Measurements from ENCODE around the gene TENT5C. TPM values are rescaled to one million over a fixed set of nuclear protein-coding genes. Genes with fewer than 3 reads are reported as not detected.

TENT5C gene
- total RNA-seq, 1 donor from 2014 or later: 5.2 TPM

DNA sequence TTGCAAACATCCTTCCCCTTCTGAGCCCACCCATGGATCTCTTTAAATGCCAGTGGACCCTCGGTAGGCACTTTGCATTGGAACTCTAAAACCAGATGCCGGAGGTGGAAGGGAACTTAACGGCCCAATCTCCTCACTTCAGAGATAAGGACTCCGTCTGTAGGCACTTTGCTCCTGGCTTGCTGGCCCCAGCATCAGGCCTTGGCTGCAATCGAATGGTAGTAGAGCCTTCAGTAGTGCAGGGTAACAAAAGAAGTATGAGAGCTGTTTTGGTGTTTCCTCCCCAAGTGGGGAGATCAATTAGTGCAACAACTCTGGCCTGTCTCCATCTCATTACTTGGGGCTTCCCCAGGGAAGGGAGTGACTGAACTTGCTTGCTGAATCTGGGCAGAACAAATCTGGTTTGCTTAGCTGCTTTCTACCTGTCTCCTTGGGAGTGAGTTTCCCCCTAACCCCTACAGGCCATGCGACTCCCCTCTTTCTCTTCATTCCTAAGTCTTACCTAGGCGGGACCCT, 70.8 kb downstream of the TENT5C start:
- peaks cover 18% of the 10 kb centered on the region for H3K4me1 Mint-ChIP-seq (ENCODE audit: low read depth)
- H3K9me3 Mint-ChIP-seq: no peaks in the 10 kb centered on the region
- no peak for DNase-seq (ENCODE audit: low spot score)
- no peak overlapping the region for H3K4me3 Mint-ChIP-seq
- H3K36me3 Mint-ChIP-seq (ENCODE audit: low read depth): no peaks in the 10 kb centered on the region
- intact Hi-C loops (cut with micrococcal nuclease): no loop called here
- H3K27ac Mint-ChIP-seq: no peak overlapping the region
- H3K27me3 Mint-ChIP-seq (ENCODE audit: insufficient read depth): peaks cover 18% of the 10 kb centered on the region

Other genes starting within 250 kb of the TENT5C start
- gene MAN1A2, start 238.6 kb upstream of the TENT5C start, total RNA-seq: 30.1 and 32.5 TPM in 2 replicates